ENCODE results near the gene SEMA3F. TPM values are rescaled to one million over a fixed set of nuclear protein-coding genes. Genes with fewer than 3 reads are reported as not detected.

SEMA3F gene
- total RNA-seq, 2 donors from 2014 or later: 14.7 to 24.0 TPM

DNA sequence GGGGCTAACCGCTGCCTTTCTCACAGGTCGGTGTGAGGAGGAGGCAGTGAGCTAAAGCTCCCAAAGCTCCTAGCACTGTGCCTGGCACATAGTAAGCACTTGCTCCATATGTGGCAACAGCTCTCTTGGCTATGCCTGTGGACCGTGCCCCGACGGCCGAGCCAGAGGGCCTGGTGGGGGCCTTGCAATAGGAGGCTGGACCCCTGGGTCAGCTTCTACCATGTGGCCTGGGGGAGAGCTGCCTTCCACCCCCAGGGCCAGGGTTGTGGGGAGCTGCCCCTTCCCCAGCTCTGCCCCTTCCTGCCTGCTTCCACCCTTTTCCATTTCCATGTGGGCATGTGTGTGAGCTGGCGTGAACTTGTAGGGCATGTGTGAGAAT is 19.4 kb downstream of the SEMA3F start:
- no peak overlapping the region for H3K4me3 ChIP-seq
- H3K9ac ChIP-seq (ENCODE audit: low read depth in 2 of 2, low read length in 2 of 2): no peak overlapping the region
- no peaks in the 10 kb centered on the region for H3K27me3 ChIP-seq
- H3K27ac ChIP-seq: no peak overlapping the region
- peaks cover 6% of the 10 kb centered on the region for H3K4me1 ChIP-seq
- no peaks in the 10 kb centered on the region for H3K36me3 ChIP-seq
- intact Hi-C loops (cut with DNase I): no loop called here
- no peaks in the 10 kb centered on the region for H3K9me3 ChIP-seq
- no peak for DNase-seq
- TF ChIP-seq, protein P1, sequence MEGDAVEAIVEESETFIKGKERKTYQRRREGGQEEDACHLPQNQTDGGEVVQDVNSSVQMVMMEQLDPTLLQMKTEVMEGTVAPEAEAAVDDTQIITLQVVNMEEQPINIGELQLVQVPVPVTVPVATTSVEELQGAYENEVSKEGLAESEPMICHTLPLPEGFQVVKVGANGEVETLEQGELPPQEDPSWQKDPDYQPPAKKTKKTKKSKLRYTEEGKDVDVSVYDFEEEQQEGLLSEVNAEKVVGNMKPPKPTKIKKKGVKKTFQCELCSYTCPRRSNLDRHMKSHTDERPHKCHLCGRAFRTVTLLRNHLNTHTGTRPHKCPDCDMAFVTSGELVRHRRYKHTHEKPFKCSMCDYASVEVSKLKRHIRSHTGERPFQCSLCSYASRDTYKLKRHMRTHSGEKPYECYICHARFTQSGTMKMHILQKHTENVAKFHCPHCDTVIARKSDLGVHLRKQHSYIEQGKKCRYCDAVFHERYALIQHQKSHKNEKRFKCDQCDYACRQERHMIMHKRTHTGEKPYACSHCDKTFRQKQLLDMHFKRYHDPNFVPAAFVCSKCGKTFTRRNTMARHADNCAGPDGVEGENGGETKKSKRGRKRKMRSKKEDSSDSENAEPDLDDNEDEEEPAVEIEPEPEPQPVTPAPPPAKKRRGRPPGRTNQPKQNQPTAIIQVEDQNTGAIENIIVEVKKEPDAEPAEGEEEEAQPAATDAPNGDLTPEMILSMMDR (IDR thresholded peaks at IDR 0.05): no peak

DNA sequence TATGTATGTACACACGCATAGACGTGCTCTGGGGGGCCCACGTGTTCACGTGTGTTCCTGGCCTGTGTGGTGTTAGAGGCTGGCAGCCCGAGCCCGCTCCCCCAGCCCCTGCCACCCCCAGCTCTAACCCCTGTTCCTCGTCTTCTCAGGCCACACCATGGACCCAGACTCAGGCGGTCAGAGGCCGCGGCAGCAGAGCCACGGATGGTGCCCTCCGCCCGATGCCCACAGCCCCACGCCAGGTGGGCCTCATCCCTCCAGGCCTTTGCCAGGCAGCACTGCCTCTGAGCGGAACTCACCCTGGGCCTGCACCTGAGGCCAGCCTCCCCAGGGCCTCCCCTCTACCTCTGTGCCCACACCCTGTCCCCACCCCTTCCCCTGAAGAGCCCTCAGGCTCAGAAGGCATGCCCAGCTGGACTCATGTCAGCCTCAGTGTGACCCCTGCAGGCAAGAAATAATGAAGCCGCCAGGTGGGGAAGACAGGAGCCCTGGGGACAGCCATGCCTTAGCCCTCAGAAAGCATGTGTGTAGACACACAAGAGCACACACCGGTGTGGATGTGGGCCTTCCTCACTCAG is 19.9 kb downstream of the SEMA3F start:
- H3K4me3 ChIP-seq: no peak overlapping the region
- peaks cover 6% of the 10 kb centered on the region for H3K4me1 ChIP-seq
- no peaks in the 10 kb centered on the region for H3K27me3 ChIP-seq
- H3K9me3 ChIP-seq: no peaks in the 10 kb centered on the region
- intact Hi-C loops (cut with DNase I): no loop called here
- H3K27ac ChIP-seq: no peak overlapping the region
- no peak for DNase-seq
- TF ChIP-seq, protein P1 (IDR thresholded peaks at IDR 0.05): no peak
- no peak overlapping the region for H3K9ac ChIP-seq (ENCODE audit: low read depth in 2 of 2, low read length in 2 of 2)
- no peaks in the 10 kb centered on the region for H3K36me3 ChIP-seq

DNA sequence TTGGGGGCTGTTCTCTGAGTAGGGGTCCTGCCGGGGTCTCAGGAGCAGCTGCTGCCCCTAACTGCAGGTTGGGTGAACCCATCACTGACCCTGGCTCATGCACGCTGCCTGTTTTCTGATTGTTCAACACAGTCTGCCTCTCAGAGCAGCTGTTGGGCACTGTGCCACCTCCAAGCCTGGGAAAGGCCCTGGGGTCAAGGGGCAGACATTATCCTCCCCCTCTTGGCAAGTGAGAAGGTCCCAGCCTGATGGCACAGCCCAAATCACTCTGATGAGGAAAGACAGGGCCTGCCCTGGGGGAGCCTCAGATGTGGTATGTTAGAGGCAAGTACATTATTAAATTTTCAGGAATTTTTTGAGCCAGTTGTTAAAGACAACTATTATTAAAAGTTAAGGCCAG is 22.2 kb downstream of the SEMA3F start:
- Histone ChIP-seq H3K36me3 (no peaks in the 10 kb centered on the region), H3K27ac (no peak overlapping the region), H3K9ac (ENCODE audit: low read depth in 2 of 2, low read length in 2 of 2) (no peak overlapping the region), H3K4me3 (no peak overlapping the region), H3K4me1 (peaks cover 4% of the 10 kb centered on the region), H3K9me3 (no peaks in the 10 kb centered on the region), H3K27me3 (no peaks in the 10 kb centered on the region)
- peak; percentile 69 for DNase-seq
- intact Hi-C loops (cut with DNase I): no loop called here
- TF ChIP-seq, protein P1 (IDR thresholded peaks at IDR 0.05): no peak

DNA sequence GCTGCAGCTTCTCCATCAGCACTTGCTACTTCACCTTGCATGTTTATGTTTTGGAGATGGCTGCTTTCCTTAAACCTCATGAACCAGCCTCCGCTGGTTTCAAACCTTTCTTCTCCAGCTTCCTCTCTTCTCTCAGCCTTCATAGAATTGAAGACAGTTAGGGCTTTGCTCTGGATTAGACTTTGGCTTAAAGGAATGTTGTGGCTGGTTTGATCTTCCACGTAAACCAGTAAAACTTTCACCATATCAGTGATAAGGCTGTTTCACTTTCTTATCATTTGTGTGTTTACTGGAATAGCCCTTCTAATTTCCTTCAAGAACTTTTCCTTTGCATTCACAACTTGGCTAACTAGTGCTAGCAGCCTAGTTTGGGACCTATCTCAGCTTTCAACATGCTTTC is 24.6 kb downstream of the SEMA3F start:
- no peak for DNase-seq
- Histone ChIP-seq H3K9ac (ENCODE audit: low read depth in 2 of 2, low read length in 2 of 2) (no peak overlapping the region), H3K4me3 (no peak overlapping the region), H3K9me3 (no peaks in the 10 kb centered on the region), H3K4me1 (no peaks in the 10 kb centered on the region), H3K27ac (no peak overlapping the region), H3K27me3 (no peaks in the 10 kb centered on the region), H3K36me3 (no peaks in the 10 kb centered on the region)
- intact Hi-C loops (cut with DNase I): no loop called here
- TF ChIP-seq, protein P1 (IDR thresholded peaks at IDR 0.05): no peak

DNA sequence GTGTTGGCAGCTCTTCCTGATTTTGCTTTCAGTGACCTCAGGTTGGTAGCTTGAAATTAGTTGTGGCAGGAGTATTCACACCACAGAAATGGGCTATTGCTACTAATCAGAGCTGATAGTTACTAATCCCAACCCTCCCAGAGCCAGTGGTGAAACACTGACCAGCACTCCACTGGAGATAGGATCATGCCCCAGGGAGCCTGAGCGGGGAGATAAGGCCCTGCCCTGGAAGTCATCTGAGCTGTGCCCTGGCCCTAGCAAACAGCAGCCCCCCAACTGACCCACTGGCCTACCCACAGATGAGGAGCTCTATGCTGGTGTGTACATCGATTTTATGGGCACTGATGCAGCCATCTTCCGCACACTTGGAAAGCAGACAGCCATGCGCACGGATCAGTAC is 26.9 kb downstream of the SEMA3F start:
- no peak overlapping the region for H3K27ac ChIP-seq
- DNase-seq: no peak
- H3K36me3 ChIP-seq: no peaks in the 10 kb centered on the region
- TF ChIP-seq, protein P1 (IDR thresholded peaks at IDR 0.05): no peak
- H3K4me3 ChIP-seq: no peak overlapping the region
- intact Hi-C loops (cut with DNase I): no loop called here
- H3K27me3 ChIP-seq: no peaks in the 10 kb centered on the region
- no peaks in the 10 kb centered on the region for H3K4me1 ChIP-seq
- H3K9ac ChIP-seq (ENCODE audit: low read depth in 2 of 2, low read length in 2 of 2): no peak overlapping the region
- H3K9me3 ChIP-seq: no peaks in the 10 kb centered on the region
